ENCODE data around the gene PLEKHM3.

- TF ChIP-seq CTCF (IDR thresholded peaks at IDR 0.05) (no peak), POLR2A (IDR thresholded peaks at IDR 0.05) (no peak)
Observed at GRCh38 chr2:207836521-207837133, 188.7 kb downstream of the PLEKHM3 start.
